Gastrocnemius medialis (tissue), 4 donors: ENCODE data around the gene STKLD1.

ENCODE experiments used
- CTCF ChIP-seq, 5 experiments: fragments of 450-650 bp in 3 of 5; fragments of 200-600 bp in 2 of 5; sonication (generic) in 2 of 5; IDR thresholded peaks in 4 of 5; conservative IDR thresholded peaks in 1 of 5; 1 replicate in 4 of 5; 2 replicates in 1 of 5; pipeline ENCODE4 v1.5.1; 2016 to 2019; ENCODE audit warnings: antibody characterized with exemption in 5 of 5, mild to moderate bottlenecking in 3 of 5, moderate library complexity in 3 of 5
- POLR2A ChIP-seq, 2 donors: fragments of 450-650 bp; IDR thresholded peaks; one replicate each; pipeline ENCODE4 v1.6.1; 2017; ENCODE audit warnings: antibody characterized with exemption in 2 of 2, mild to moderate bottlenecking in 2 of 2, moderate library complexity in 2 of 2

GRCh38 chr9:133374612-133375115 lies 1.5 kb upstream of the STKLD1 start:
- TF ChIP-seq CTCF (IDR thresholded peaks at IDR 0.05 in 4 of 5, conservative IDR thresholded peaks at IDR 0.05 in 1 of 5) (no peak), POLR2A (IDR thresholded peaks at IDR 0.05) (no peak)
